OCI-LY1 (cell line): ENCODE data around the gene BTNL2.

ENCODE experiments used
- H2AFZ ChIP-seq: fragments of 200-600 bp; sonication (generic), shearing (Covaris generic); 2 replicates; pipeline ENCODE4 v1.6.0; 2014; ENCODE audit warnings: antibody characterized with exemption, mild to moderate bottlenecking, low read length
- H3F3A ChIP-seq: fragments of 200-600 bp; sonication (generic), shearing (Covaris generic); 2 replicates; pipeline ENCODE4 v1.6.0; 2014; ENCODE audit warnings: mild to moderate bottlenecking, antibody characterized with exemption, low read length, moderate library complexity; ENCODE audit not compliant: insufficient read depth
- H3K27ac ChIP-seq: fragments of 200-600 bp; sonication (generic); 2 replicates; pipeline ENCODE4 v1.5.1; 2014; ENCODE audit warnings: low read length, mixed run types, mild to moderate bottlenecking, low read depth; ENCODE audit not compliant: poor library complexity, severe bottlenecking
- H3K27me3 ChIP-seq: fragments of 200-600 bp; sonication (generic); 2 replicates; pipeline ENCODE4 v1.6.0; 2014; ENCODE audit warnings: antibody characterized with exemption, mild to moderate bottlenecking, low read length, moderate library complexity; ENCODE audit not compliant: insufficient read depth
- H3K36me3 ChIP-seq: fragments of 200-600 bp; sonication (generic); 2 replicates; pipeline ENCODE4 v1.6.1; 2014; ENCODE audit warnings: mild to moderate bottlenecking, antibody characterized with exemption, low read length, moderate library complexity, mixed read lengths; ENCODE audit not compliant: insufficient read depth
- H3K4me1 ChIP-seq: fragments of 200-600 bp; sonication (generic); 2 replicates; pipeline ENCODE4 v1.5.1; 2014; ENCODE audit warnings: mild to moderate bottlenecking, low read length, moderate library complexity; ENCODE audit not compliant: insufficient read depth, severe bottlenecking
- H3K4me2 ChIP-seq: fragments of 200-600 bp; sonication (generic), shearing (Covaris generic); 2 replicates; pipeline ENCODE4 v1.6.1; 2014; ENCODE audit warnings: low read length
- H3K4me3 ChIP-seq: fragments of 200-600 bp; sonication (generic); 2 replicates; pipeline ENCODE4 v1.5.1; 2014; ENCODE audit warnings: low read length, low read depth, mild to moderate bottlenecking, mixed read lengths; ENCODE audit not compliant: poor library complexity, severe bottlenecking
- H3K79me2 ChIP-seq: fragments of 200-600 bp; shearing (Covaris generic); 2 replicates; pipeline ENCODE4 v1.6.1; 2016; ENCODE audit warnings: mixed run types, low read length, mixed read lengths; ENCODE audit not compliant: insufficient read depth
- H3K9ac ChIP-seq: fragments of 200-600 bp; sonication (generic), shearing (Covaris generic); 2 replicates; pipeline ENCODE4 v1.6.1; 2014; ENCODE audit warnings: mild to moderate bottlenecking, low read length, mixed read lengths
- H3K9me2 ChIP-seq: fragments of 200-600 bp; sonication (generic), shearing (Covaris generic); 2 replicates; pipeline ENCODE4 v1.6.1; 2014; ENCODE audit warnings: low read depth, mild to moderate bottlenecking, low read length, mixed read lengths
- H3K9me3 ChIP-seq: fragments of 200-600 bp; shearing (Covaris generic); 2 replicates; pipeline ENCODE4 v1.6.1; 2014; ENCODE audit warnings: low read length, mixed read lengths
- H4K20me1 ChIP-seq: fragments of 200-600 bp; sonication (generic), shearing (Covaris generic); 2 replicates; pipeline ENCODE4 v1.6.0; 2016; ENCODE audit warnings: mild to moderate bottlenecking, low read length; ENCODE audit not compliant: insufficient read depth
- EZH2 ChIP-seq: fragments of 200-600 bp; sonication (generic), shearing (Covaris generic); IDR thresholded peaks from 2 replicates; pipeline ENCODE4 v1.8.0; 2017; ENCODE audit warnings: borderline replicate concordance, mixed run types, mild to moderate bottlenecking, antibody characterized with exemption, low read length, moderate library complexity, mixed read lengths
- TF ChIP-seq, protein P1 (sequence below): fragments of 200-600 bp; sonication (generic), shearing (Covaris generic); IDR thresholded peaks from 2 replicates; pipeline ENCODE4 v1.5.1; 2017; ENCODE audit warnings: mild to moderate bottlenecking, antibody characterized with exemption, low read length, moderate library complexity, mixed read lengths

Gene BTNL2

DNA sequence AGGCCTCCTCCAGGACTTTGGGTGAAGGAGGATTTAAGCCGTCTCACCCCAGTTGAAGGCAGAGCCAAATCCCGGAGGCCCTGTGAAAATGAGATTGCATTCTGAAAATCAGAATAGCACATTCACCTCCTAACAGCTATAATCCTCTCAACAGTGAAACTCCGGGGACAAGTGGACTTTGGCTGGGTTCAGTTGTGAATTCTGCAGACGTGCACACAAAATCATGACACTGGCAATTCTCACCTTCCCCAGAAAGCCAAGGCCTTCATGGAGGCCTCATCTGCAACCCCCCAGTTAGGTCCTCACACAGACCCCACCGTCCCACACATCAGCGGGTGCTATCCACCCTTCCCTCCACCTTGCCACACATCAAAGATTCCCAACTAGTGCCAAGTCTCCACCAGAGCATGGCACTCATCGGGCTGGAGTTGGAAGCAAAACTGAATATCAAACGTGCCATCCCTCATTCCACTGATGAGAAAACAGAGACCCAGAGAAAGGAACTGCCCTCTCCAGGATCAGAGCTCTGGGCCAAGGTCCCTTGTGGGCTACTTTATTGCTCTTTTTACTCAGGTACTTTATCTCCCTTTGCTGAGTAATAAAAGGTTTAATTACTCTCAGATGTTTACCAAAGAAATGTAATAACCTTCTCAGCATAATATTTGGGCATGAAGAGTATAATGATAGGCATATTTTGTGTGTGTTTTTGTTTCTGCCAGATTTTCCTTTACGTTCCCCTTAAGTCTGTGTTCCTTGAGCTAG lies 4.8 kb upstream of the BTNL2 start:
- Histone ChIP-seq H3K27me3 (no peaks in the 10 kb centered on the region), H3K36me3 (no peaks in the 10 kb centered on the region), H3K79me2 (no peaks in the 10 kb centered on the region), H4K20me1 (no peaks in the 10 kb centered on the region), H3K9me3 (no peaks in the 10 kb centered on the region), H3K9me2 (no peaks in the 10 kb centered on the region), H3K9ac (no peak overlapping the region), H3K4me1 (peaks cover 4% of the 10 kb centered on the region), H2AFZ (no peak overlapping the region), H3K27ac (no peak overlapping the region), H3K4me2 (no peak overlapping the region), H3K4me3 (no peak overlapping the region), H3F3A (no peaks in the 10 kb centered on the region)
- no peak for TF ChIP-seq EZH2
- TF ChIP-seq, protein P1, sequence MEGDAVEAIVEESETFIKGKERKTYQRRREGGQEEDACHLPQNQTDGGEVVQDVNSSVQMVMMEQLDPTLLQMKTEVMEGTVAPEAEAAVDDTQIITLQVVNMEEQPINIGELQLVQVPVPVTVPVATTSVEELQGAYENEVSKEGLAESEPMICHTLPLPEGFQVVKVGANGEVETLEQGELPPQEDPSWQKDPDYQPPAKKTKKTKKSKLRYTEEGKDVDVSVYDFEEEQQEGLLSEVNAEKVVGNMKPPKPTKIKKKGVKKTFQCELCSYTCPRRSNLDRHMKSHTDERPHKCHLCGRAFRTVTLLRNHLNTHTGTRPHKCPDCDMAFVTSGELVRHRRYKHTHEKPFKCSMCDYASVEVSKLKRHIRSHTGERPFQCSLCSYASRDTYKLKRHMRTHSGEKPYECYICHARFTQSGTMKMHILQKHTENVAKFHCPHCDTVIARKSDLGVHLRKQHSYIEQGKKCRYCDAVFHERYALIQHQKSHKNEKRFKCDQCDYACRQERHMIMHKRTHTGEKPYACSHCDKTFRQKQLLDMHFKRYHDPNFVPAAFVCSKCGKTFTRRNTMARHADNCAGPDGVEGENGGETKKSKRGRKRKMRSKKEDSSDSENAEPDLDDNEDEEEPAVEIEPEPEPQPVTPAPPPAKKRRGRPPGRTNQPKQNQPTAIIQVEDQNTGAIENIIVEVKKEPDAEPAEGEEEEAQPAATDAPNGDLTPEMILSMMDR: no peak

GRCh38 chr6:32410906-32411305 lies 3.9 kb upstream of the BTNL2 start:
- Histone ChIP-seq H3F3A (no peaks in the 10 kb centered on the region), H4K20me1 (no peaks in the 10 kb centered on the region), H3K27ac (no peak overlapping the region), H3K4me1 (peaks cover 4% of the 10 kb centered on the region), H3K36me3 (no peaks in the 10 kb centered on the region), H3K9me3 (no peaks in the 10 kb centered on the region), H3K27me3 (no peaks in the 10 kb centered on the region), H3K79me2 (no peaks in the 10 kb centered on the region), H3K9ac (no peak overlapping the region), H3K9me2 (no peaks in the 10 kb centered on the region), H3K4me2 (no peak overlapping the region), H2AFZ (no peak overlapping the region), H3K4me3 (no peak overlapping the region)
- TF ChIP-seq EZH2: no peak
- TF ChIP-seq, protein P1: no peak

DNA sequence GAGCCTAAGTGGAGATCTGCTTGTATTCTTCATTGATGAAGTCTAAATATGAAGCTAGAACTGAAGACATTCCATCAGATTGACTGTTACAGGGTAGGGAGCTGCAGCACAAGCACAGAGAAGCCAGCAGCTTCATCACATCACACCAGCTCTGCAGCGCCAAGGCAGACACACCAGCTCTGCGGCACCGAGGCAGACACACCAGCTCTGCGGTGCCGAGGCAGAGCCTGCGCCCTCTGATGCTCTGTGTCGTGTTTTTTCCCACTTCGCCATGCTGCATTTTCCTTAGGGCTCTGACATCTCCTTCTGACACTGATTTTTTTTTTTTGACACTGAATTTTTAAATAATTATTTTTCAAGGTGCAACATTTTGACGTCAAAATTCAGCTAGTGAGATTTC lies 784 bp downstream of the BTNL2 start:
- H3K4me2 ChIP-seq: no peak overlapping the region
- no peaks in the 10 kb centered on the region for H3K9me2 ChIP-seq
- H3K36me3 ChIP-seq: no peaks in the 10 kb centered on the region
- H4K20me1 ChIP-seq: no peaks in the 10 kb centered on the region
- no peaks in the 10 kb centered on the region for H3K79me2 ChIP-seq
- no peak for TF ChIP-seq EZH2
- TF ChIP-seq, protein P1: no peak
- H3K4me3 ChIP-seq: no peak overlapping the region
- no peaks in the 10 kb centered on the region for H3K4me1 ChIP-seq
- no peaks in the 10 kb centered on the region for H3K9me3 ChIP-seq
- no peak overlapping the region for H3K9ac ChIP-seq
- H3K27ac ChIP-seq: no peak overlapping the region
- H2AFZ ChIP-seq: no peak overlapping the region
- peaks cover 4% of the 10 kb centered on the region; the same call in 1 of the 2 replicates for H3K27me3 ChIP-seq
- no peaks in the 10 kb centered on the region for H3F3A ChIP-seq
